GM23338 (cell line): ENCODE data around the gene CIDEB. TPM values are rescaled to one million over a fixed set of nuclear protein-coding genes. Genes with fewer than 3 reads are reported as not detected.

Experiments
- CREB1 ChIP-seq: fragments of 250-450 bp; sonication (Bioruptor Pico); IDR thresholded peaks from 2 replicates; pipeline ENCODE4 v1.5.0; 2020; ENCODE audit warnings: low read depth, mild to moderate bottlenecking, moderate library complexity
- ETS1 ChIP-seq: IDR thresholded peaks from 2 replicates; pipeline ENCODE4 v1.6.1; 2016; ENCODE audit warnings: antibody characterized with exemption
- EZH2 ChIP-seq: fragments of 200-600 bp; sonication (generic); IDR thresholded peaks from one replicate; pipeline ENCODE4 v1.8.0; 2017; ENCODE audit warnings: antibody characterized with exemption, mild to moderate bottlenecking, low read depth; ENCODE audit not compliant: unreplicated experiment
- JUNB ChIP-seq: IDR thresholded peaks from one replicate; pipeline ENCODE4 v1.6.1; 2016; ENCODE audit warnings: antibody characterized with exemption; ENCODE audit not compliant: unreplicated experiment
- NANOG ChIP-seq: IDR thresholded peaks from 2 replicates; pipeline ENCODE4 v1.6.1; 2016; ENCODE audit warnings: antibody characterized with exemption, borderline replicate concordance
- POLR2AphosphoS5 ChIP-seq: IDR thresholded peaks from 2 replicates; pipeline ENCODE4 v1.6.1; 2016; ENCODE audit warnings: antibody characterized with exemption, low read depth
- STAT1 ChIP-seq: IDR thresholded peaks from one replicate; pipeline ENCODE4 v1.6.1; 2016; ENCODE audit warnings: antibody characterized with exemption; ENCODE audit not compliant: unreplicated experiment
- ZNF114 ChIP-seq: fragments of 250-450 bp; sonication (Bioruptor Pico); IDR thresholded peaks from 2 replicates; pipeline ENCODE4 v1.5.0; 2020; ENCODE audit warnings: mild to moderate bottlenecking, moderate library complexity
- ZNF331 ChIP-seq: fragments of 250-450 bp; sonication (Bioruptor Pico); IDR thresholded peaks from 2 replicates; pipeline ENCODE4 v1.5.0; 2020; ENCODE audit warnings: low read depth, mild to moderate bottlenecking, moderate library complexity
- polyA plus RNA-seq: library from polyadenylated mRNA; unstranded; fragments of >200 nt; fragmentation: Nextera tagmentation; extraction: Ambion mirVana; gene quantifications from 2 replicates; pipeline ENCODE4 v1.2.1, GENCODE V29; 2016
- total RNA-seq: library from RNA; depleted of rRNA; stranded (reverse); fragments of >200 nt; shearing (Covaris generic); gene quantifications from 2 replicates; pipeline ENCODE4 v1.2.3, GENCODE V29; 2014
- TF ChIP-seq, protein P1 (sequence below): fragments of 250-450 bp; sonication (Bioruptor Pico); IDR thresholded peaks from 2 replicates; pipeline ENCODE4 v1.5.0; 2020; ENCODE audit warnings: mild to moderate bottlenecking, moderate library complexity
- TF ChIP-seq, protein P2 (sequence below), 2 experiments: fragments of 200-600 bp in 1 of 2; sonication (generic) in 1 of 2; conservative IDR thresholded peaks; 2 replicates each; pipeline versions ENCODE4 v1.5.1 to v1.6.1; 2016 to 2017; ENCODE audit warnings: antibody characterized with exemption in 2 of 2, low read depth in 2 of 2, mild to moderate bottlenecking in 2 of 2, moderate library complexity in 1 of 2

Gene CIDEB
- total and polyA plus RNA-seq, 2 experiments from 2014 or later = 3.4 to 4.6 TPM

GRCh38 chr14:24311837-24312615 is 4.2 kb upstream of the CIDEB start (continued):
- TF ChIP-seq, protein P1, sequence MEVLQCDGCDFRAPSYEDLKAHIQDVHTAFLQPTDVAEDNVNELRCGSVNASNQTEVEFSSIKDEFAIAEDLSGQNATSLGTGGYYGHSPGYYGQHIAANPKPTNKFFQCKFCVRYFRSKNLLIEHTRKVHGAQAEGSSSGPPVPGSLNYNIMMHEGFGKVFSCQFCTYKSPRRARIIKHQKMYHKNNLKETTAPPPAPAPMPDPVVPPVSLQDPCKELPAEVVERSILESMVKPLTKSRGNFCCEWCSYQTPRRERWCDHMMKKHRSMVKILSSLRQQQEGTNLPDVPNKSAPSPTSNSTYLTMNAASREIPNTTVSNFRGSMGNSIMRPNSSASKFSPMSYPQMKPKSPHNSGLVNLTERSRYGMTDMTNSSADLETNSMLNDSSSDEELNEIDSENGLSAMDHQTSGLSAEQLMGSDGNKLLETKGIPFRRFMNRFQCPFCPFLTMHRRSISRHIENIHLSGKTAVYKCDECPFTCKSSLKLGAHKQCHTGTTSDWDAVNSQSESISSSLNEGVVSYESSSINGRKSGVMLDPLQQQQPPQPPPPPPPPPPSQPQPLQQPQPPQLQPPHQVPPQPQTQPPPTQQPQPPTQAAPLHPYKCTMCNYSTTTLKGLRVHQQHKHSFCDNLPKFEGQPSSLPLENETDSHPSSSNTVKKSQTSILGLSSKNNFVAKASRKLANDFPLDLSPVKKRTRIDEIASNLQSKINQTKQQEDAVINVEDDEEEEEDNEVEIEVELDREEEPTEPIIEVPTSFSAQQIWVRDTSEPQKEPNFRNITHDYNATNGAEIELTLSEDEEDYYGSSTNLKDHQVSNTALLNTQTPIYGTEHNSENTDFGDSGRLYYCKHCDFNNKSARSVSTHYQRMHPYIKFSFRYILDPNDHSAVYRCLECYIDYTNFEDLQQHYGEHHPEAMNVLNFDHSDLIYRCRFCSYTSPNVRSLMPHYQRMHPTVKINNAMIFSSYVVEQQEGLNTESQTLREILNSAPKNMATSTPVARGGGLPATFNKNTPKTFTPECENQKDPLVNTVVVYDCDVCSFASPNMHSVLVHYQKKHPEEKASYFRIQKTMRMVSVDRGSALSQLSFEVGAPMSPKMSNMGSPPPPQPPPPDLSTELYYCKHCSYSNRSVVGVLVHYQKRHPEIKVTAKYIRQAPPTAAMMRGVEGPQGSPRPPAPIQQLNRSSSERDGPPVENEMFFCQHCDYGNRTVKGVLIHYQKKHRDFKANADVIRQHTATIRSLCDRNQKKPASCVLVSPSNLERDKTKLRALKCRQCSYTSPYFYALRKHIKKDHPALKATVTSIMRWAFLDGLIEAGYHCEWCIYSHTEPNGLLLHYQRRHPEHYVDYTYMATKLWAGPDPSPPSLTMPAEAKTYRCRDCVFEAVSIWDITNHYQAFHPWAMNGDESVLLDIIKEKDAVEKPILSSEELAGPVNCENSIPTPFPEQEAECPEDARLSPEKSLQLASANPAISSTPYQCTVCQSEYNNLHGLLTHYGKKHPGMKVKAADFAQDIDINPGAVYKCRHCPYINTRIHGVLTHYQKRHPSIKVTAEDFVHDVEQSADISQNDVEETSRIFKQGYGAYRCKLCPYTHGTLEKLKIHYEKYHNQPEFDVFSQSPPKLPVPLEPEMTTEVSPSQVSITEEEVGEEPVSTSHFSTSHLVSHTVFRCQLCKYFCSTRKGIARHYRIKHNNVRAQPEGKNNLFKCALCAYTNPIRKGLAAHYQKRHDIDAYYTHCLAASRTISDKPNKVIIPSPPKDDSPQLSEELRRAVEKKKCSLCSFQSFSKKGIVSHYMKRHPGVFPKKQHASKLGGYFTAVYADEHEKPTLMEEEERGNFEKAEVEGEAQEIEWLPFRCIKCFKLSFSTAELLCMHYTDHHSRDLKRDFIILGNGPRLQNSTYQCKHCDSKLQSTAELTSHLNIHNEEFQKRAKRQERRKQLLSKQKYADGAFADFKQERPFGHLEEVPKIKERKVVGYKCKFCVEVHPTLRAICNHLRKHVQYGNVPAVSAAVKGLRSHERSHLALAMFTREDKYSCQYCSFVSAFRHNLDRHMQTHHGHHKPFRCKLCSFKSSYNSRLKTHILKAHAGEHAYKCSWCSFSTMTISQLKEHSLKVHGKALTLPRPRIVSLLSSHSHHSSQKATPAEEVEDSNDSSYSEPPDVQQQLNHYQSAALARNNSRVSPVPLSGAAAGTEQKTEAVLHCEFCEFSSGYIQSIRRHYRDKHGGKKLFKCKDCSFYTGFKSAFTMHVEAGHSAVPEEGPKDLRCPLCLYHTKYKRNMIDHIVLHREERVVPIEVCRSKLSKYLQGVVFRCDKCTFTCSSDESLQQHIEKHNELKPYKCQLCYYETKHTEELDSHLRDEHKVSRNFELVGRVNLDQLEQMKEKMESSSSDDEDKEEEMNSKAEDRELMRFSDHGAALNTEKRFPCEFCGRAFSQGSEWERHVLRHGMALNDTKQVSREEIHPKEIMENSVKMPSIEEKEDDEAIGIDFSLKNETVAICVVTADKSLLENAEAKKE (CRISPR knock-in tag) = no peak
- TF ChIP-seq JUNB (no peak), ZNF331 (CRISPR knock-in tag) (no peak), CREB1 (CRISPR knock-in tag) (no peak), EZH2 (no peak), STAT1 (no peak), ETS1 (no peak), POLR2AphosphoS5 (no peak), ZNF114 (no peak), NANOG (no peak)
- TF ChIP-seq, protein P2, sequence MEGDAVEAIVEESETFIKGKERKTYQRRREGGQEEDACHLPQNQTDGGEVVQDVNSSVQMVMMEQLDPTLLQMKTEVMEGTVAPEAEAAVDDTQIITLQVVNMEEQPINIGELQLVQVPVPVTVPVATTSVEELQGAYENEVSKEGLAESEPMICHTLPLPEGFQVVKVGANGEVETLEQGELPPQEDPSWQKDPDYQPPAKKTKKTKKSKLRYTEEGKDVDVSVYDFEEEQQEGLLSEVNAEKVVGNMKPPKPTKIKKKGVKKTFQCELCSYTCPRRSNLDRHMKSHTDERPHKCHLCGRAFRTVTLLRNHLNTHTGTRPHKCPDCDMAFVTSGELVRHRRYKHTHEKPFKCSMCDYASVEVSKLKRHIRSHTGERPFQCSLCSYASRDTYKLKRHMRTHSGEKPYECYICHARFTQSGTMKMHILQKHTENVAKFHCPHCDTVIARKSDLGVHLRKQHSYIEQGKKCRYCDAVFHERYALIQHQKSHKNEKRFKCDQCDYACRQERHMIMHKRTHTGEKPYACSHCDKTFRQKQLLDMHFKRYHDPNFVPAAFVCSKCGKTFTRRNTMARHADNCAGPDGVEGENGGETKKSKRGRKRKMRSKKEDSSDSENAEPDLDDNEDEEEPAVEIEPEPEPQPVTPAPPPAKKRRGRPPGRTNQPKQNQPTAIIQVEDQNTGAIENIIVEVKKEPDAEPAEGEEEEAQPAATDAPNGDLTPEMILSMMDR (conservative IDR thresholded peaks at IDR 0.05; ENCODE audit: low read depth in 2 of 2) = no peak
